HG03575 (cell line): ENCODE data around the gene MRGPRF.

Experiments
- ATAC-seq: cut with Tn5 transposase; IDR thresholded peaks from one replicate; pipeline ENCODE4 v1.9.1; 2021; ENCODE audit not compliant: unreplicated experiment, insufficient number of reproducible peaks, low FRiP score; ENCODE audit errors: extremely low read depth

Gene MRGPRF

GRCh38 chr11:68956142-68956541 lies 56.9 kb downstream of the MRGPRF start:
- ATAC-seq, result no peak

GRCh38 chr11:68955607-68955958 lies 57.5 kb downstream of the MRGPRF start:
- no peak for ATAC-seq

GRCh38 chr11:68954836-68955606 lies 58.0 kb downstream of the MRGPRF start:
- ATAC-seq, result no peak
